Tibial nerve (tissue), 4 donors: ENCODE measurements around the gene GLRX5. TPM values are rescaled to one million over a fixed set of nuclear protein-coding genes. Genes with fewer than 3 reads are reported as not detected.
"Not testable (repeated sequence)": the region's sequence is repeated elsewhere in the genome, so short reads cannot be mapped to it uniquely, and the experiment has no call there.

Experiments used
- DNase-seq, 2 donors: peaks; one replicate each; pipeline ENCODE4 v3.0.0-alpha.2; 2019; ENCODE audit warnings: low spot score in 2 of 2
- H3K27ac ChIP-seq, 4 donors: fragments of 200-600 bp; sonication (generic) in 3 of 4; one replicate each; pipeline ENCODE4 v1.5.1; 2017 to 2019; ENCODE audit warnings: mild to moderate bottlenecking in 1 of 4
- H3K27me3 ChIP-seq, 2 donors: fragments of 200-600 bp; sonication (generic) in 1 of 2; one replicate each; pipeline versions ENCODE4 v1.5.1 to v1.6.0; 2017 to 2019
- H3K36me3 ChIP-seq, 3 donors: fragments of 200-600 bp; sonication (generic); one replicate each; pipeline ENCODE4 v1.5.1; 2018 to 2019
- H3K4me1 ChIP-seq, 4 donors: fragments of 200-600 bp; sonication (generic) in 3 of 4; one replicate each; pipeline ENCODE4 v1.5.1; 2017 to 2019
- H3K4me3 ChIP-seq, 4 donors: fragments of 200-600 bp; sonication (generic) in 3 of 4; one replicate each; pipeline ENCODE4 v1.5.1; 2017 to 2019; ENCODE audit warnings: mild to moderate bottlenecking in 1 of 4, moderate library complexity in 1 of 4
- H3K9me3 ChIP-seq, 4 donors: fragments of 200-600 bp; sonication (generic) in 3 of 4; one replicate each; pipeline ENCODE4 v1.5.1; 2017 to 2019
- CTCF ChIP-seq, 5 experiments: fragments of 200-600 bp in 3 of 5; fragments of 450-650 bp in 2 of 5; sonication (generic) in 3 of 5; IDR thresholded peaks; one replicate each; pipeline ENCODE4 v1.5.1; 2016 to 2019; ENCODE audit warnings: antibody characterized with exemption in 5 of 5, mild to moderate bottlenecking in 3 of 5, moderate library complexity in 2 of 5
- EP300 ChIP-seq, 2 donors: sonication (generic); formaldehyde crosslinking; IDR thresholded peaks; one replicate each; pipeline ENCODE4 v1.6.1; 2017; ENCODE audit warnings: antibody characterized with exemption in 2 of 2, mild to moderate bottlenecking in 1 of 2
- POLR2A ChIP-seq, 2 donors: fragments of 450-650 bp; IDR thresholded peaks; one replicate each; pipeline ENCODE4 v1.6.1; 2017; ENCODE audit warnings: antibody characterized with exemption in 2 of 2, mild to moderate bottlenecking in 2 of 2, moderate library complexity in 2 of 2
- WGBS, 2 donors: methylation state at CpG; one replicate each; pipeline ENCODE4 v1.1.5; 2018; 5-methylcytosine and 5-hydroxymethylcytosine counted together
- small RNA-seq: library from RNA; depleted of rRNA; stranded (forward); fragments of <200 nt; gene quantifications from one replicate; pipeline ENCODE3, GENCODE V24; 2016
- total RNA-seq, 4 donors: library from RNA; depleted of rRNA; stranded (reverse); fragments of >200 nt; gene quantifications; one replicate each; pipeline ENCODE4 v1.1.0, GENCODE V29; 2016

GLRX5 gene
- total RNA-seq, 4 donors from 2014 or later: 26.4 to 44.7 (median 34.6) TPM

DNA sequence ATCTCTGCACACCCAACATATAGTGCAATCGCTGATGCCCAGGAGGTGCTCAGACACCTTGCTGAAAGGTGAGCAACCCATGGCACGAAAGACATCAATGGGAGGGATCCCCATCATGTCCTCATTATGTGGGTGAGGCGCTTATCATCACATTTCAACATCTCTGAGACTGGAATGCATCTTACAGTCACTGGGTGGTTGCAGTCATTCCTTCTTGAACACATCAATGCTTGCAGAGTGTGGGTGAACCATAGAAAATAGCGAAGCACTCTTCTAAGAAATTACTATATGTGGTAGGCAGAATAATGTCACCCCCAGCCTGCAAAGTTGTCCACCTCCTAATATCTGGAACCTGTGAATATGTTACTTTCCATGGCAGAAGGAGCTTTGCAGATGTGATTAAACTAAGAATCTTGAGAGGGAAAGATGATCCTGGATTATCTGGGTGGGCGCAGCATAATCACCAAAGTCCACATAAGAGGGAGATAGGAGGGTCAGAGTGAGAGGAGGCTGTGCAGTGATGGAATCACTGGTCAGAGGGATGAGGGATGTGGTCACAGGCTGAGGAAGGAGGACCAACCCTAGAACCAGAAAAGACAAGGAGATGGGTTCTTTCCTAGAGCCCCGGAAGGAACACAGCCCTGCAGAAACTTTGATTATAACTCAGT is 51.2 kb downstream of the GLRX5 start:
- DNase-seq: no peak
- whole genome bisulfite sequencing, 2 donors: 88 to 91% methylated on average over 6 of the region's 6 CpGs

DNA sequence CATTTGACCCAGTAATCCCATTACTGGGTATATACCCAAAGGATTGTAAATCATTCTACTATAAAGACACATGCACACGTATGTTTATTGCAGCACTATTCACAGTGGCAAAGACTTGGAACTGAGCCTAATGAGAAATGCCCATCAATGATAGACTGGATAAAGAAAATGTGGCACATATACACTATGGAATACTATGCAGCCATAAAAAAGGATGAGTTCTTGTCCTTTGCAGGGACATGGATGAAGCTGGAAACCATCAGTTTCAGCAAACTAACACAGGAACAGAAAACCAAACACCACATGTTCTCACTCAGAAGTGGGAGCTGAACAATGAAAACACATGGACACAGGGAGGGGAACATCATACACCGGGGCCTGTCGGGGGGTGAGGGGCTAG is 56.3 kb downstream of the GLRX5 start:
- 90 to 94% methylated on average over 3 of the region's 3 CpGs for WGBS, 2 donors
- not testable (repeated sequence) for H3K27me3 ChIP-seq, H3K36me3 ChIP-seq, H3K4me1 ChIP-seq, H3K9me3 ChIP-seq, H3K4me3 ChIP-seq, H3K27ac ChIP-seq, DNase-seq

More for the DNA sequence above, 51.2 kb downstream of the GLRX5 start:
- Histone ChIP-seq H3K4me1 (no peaks in the 10 kb centered on the region), H3K4me3 (no peak overlapping the region), H3K27ac (no peak overlapping the region), H3K27me3 (no peaks in the 10 kb centered on the region), H3K36me3 (no peaks in the 10 kb centered on the region), H3K9me3 (peaks cover 0 to 9% (median 0%) of the 10 kb centered on the region in 4 donors)
- TF ChIP-seq EP300 (IDR thresholded peaks at IDR 0.05) (no peak), CTCF (IDR thresholded peaks at IDR 0.05) (no peak), POLR2A (IDR thresholded peaks at IDR 0.05) (no peak)

Small RNA genes within 50 kb of the gene (small RNA-seq; reads per million reads assigned to genes)
- 2.4 reads per million, percentile 68 among the genes with 10 or more reads in this experiment for gene SCARNA13

Other genes starting within 250 kb of the GLRX5 start
- 10 to 100 TPM; 31.2 to 49.8 (median 40.9) TPM for gene CLMN, start 215.1 kb upstream of the GLRX5 start, total RNA-seq
- gene SYNE3, start 18.4 kb upstream of the GLRX5 start, total RNA-seq: 100 to 1,000 TPM in 1 of 4 donors, 10 to 100 TPM in 3; 71.0 to 106 (median 87.5) TPM
- not detected for gene TCL1B, start 151.4 kb downstream of the GLRX5 start, total RNA-seq
- not detected for gene TCL1A, start 179.1 kb downstream of the GLRX5 start, total RNA-seq